ENCODE measurements around the gene THAP7.

The THAP7 gene

DNA sequence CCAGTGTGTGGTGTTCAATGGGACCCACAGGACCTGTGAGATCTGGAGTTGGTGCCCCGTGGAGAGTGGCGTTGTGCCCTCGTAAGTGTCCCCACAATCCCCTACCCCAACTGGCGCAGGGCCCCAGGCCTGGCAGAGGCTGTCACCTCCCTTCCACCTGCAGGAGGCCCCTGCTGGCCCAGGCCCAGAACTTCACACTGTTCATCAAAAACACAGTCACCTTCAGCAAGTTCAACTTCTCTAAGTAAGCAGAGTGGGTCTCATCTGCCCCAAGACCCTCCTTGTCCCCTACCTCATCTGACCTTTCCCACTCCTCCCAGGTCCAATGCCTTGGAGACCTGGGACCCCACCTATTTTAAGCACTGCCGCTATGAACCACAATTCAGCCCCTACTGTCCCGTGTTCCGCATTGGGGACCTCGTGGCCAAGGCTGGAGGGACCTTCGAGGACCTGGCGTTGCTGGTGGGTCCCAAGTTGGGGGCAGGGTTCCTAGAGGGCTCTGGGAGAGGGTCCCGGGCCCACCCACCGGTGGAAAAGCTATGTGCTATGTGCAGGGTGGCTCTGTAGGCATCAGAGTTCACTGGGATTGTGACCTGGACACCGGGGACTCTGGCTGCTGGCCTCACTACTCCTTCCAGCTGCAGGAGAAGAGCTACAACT is 21.2 kb upstream of the THAP7 start:
- no peak overlapping the region for H2AFZ ChIP-seq (ENCODE audit: low read depth, low read length)
- no peaks in the 10 kb centered on the region for H3K9me3 ChIP-seq (ENCODE audit: insufficient read depth, low read length)
- no peaks in the 10 kb centered on the region for H3K4me1 ChIP-seq (ENCODE audit: low read length)
- TF ChIP-seq EZH2phosphoT487 (IDR thresholded peaks at IDR 0.05; ENCODE audit: low read depth): no peak
- TF ChIP-seq, protein P1, sequence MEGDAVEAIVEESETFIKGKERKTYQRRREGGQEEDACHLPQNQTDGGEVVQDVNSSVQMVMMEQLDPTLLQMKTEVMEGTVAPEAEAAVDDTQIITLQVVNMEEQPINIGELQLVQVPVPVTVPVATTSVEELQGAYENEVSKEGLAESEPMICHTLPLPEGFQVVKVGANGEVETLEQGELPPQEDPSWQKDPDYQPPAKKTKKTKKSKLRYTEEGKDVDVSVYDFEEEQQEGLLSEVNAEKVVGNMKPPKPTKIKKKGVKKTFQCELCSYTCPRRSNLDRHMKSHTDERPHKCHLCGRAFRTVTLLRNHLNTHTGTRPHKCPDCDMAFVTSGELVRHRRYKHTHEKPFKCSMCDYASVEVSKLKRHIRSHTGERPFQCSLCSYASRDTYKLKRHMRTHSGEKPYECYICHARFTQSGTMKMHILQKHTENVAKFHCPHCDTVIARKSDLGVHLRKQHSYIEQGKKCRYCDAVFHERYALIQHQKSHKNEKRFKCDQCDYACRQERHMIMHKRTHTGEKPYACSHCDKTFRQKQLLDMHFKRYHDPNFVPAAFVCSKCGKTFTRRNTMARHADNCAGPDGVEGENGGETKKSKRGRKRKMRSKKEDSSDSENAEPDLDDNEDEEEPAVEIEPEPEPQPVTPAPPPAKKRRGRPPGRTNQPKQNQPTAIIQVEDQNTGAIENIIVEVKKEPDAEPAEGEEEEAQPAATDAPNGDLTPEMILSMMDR (IDR thresholded peaks at IDR 0.05; ENCODE audit: low read depth, low read length): no peak
- no peaks in the 10 kb centered on the region for H3K79me2 ChIP-seq (ENCODE audit: low read length)
- no peak overlapping the region for H3K27ac ChIP-seq (ENCODE audit: low read length)
- no peaks in the 10 kb centered on the region for H3K36me3 ChIP-seq (replicated peaks; ENCODE audit: low read depth, low read length)
- no peaks in the 10 kb centered on the region for H3K27me3 ChIP-seq (ENCODE audit: low read depth, low read length)
- H3K9ac ChIP-seq (ENCODE audit: low read length): no peak overlapping the region
- H3K4me2 ChIP-seq (ENCODE audit: low read length): no peak overlapping the region
- no peak overlapping the region for H3K4me3 ChIP-seq (ENCODE audit: low read length)
- no peaks in the 10 kb centered on the region for H4K20me1 ChIP-seq (ENCODE audit: insufficient read depth, low read length)

DNA sequence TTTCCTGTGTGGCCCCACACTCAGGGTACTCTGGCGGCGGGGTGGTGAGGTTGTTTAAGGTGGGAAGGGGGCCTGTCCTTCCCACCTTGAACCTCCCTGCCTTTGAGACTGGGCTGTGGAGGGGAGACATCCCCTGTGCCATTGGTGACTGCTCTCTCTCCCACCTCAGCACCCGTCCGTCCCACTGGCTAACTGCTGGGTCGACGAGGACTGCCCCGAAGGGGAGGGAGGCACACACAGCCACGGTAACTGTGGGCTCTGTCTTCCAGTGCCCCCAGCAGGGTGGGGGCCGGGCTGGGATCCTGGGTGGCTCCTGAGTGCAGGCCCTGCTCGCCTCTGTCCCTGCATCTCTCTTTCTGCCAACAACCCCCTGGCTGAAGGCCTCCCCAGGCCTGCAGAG is 20.6 kb upstream of the THAP7 start:
- Histone ChIP-seq H3K79me2 (ENCODE audit: low read length) (no peaks in the 10 kb centered on the region), H3K27me3 (ENCODE audit: low read depth, low read length) (no peaks in the 10 kb centered on the region), H3K27ac (ENCODE audit: low read length) (no peak overlapping the region), H3K4me2 (ENCODE audit: low read length) (no peak overlapping the region), H4K20me1 (ENCODE audit: insufficient read depth, low read length) (no peaks in the 10 kb centered on the region), H3K4me1 (ENCODE audit: low read length) (no peaks in the 10 kb centered on the region), H3K9ac (ENCODE audit: low read length) (no peak overlapping the region), H2AFZ (ENCODE audit: low read depth, low read length) (no peak overlapping the region), H3K9me3 (ENCODE audit: insufficient read depth, low read length) (no peaks in the 10 kb centered on the region), H3K36me3 (replicated peaks; ENCODE audit: low read depth, low read length) (no peaks in the 10 kb centered on the region), H3K4me3 (ENCODE audit: low read length) (no peak overlapping the region)
- TF ChIP-seq, protein P1 (IDR thresholded peaks at IDR 0.05; ENCODE audit: low read depth, low read length): no peak
- no peak for TF ChIP-seq EZH2phosphoT487 (IDR thresholded peaks at IDR 0.05; ENCODE audit: low read depth)

DNA sequence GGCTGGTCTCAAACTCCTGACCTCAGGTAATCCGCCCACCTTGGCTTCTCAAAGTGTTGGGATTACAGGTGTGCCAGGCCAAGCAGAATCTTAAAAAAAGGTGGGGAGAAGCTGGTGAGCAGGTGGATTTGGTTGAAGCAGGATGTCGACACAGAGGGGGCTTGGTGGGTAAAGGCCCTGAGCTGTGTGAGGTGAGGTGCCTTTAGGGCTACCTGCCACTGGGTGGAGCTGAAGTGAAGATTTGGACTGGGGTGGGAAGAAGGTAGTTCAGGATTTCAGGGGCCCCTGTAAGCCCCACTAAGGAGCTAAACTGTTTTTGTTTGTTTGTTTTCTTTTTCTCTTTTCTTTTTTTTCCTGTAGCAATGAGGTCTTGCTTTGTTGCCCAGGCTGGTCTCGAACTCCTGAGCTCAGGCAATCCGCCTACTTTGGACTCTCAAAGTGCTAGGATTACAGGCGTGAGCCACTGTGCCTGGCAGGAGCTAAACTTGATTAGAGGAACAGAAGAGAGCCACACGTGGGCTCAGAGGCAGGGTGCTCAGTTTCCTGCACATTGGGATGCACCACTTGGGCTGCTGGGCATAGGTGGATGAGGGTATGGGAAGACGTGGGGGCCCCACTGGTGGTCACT is 19.0 kb upstream of the THAP7 start:
- Histone ChIP-seq H3K79me2 (ENCODE audit: low read length) (no peaks in the 10 kb centered on the region), H3K4me2 (ENCODE audit: low read length) (no peak overlapping the region), H3K9ac (ENCODE audit: low read length) (no peak overlapping the region), H3K36me3 (replicated peaks; ENCODE audit: low read depth, low read length) (no peaks in the 10 kb centered on the region), H3K4me3 (ENCODE audit: low read length) (no peak overlapping the region), H3K9me3 (ENCODE audit: insufficient read depth, low read length) (no peaks in the 10 kb centered on the region), H2AFZ (ENCODE audit: low read depth, low read length) (no peak overlapping the region), H3K4me1 (ENCODE audit: low read length) (no peaks in the 10 kb centered on the region), H4K20me1 (ENCODE audit: insufficient read depth, low read length) (no peaks in the 10 kb centered on the region), H3K27ac (ENCODE audit: low read length) (no peak overlapping the region), H3K27me3 (ENCODE audit: low read depth, low read length) (no peaks in the 10 kb centered on the region)
- TF ChIP-seq, protein P1 (IDR thresholded peaks at IDR 0.05; ENCODE audit: low read depth, low read length): peak; percentile 66
- TF ChIP-seq EZH2phosphoT487 (IDR thresholded peaks at IDR 0.05; ENCODE audit: low read depth): no peak

DNA sequence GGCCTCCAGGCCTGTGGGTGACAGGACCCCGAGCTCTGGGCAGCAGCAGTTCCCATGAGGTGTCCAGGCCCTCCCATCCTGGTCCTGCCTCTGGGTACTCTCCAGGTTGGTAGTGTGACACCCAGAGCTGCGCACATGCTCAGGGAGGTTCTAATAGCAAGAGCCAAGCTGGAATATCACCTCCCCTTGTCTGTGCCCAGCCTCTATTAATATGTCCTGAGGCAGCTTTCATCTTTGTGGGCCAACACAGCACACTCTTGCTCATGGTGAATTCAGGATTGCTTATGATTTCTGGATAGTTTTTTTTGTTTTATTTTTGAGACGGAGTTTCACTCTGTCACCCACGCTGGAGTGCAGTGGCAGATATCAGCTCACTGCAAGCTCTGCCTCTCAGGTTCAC is 16.4 kb upstream of the THAP7 start:
- no peaks in the 10 kb centered on the region for H3K4me1 ChIP-seq (ENCODE audit: low read length)
- no peaks in the 10 kb centered on the region for H3K9me3 ChIP-seq (ENCODE audit: insufficient read depth, low read length)

More for the DNA sequence above, 16.4 kb upstream of the THAP7 start:
- Histone ChIP-seq H3K79me2 (ENCODE audit: low read length) (no peaks in the 10 kb centered on the region), H3K9ac (ENCODE audit: low read length) (no peak overlapping the region), H2AFZ (ENCODE audit: low read depth, low read length) (no peak overlapping the region), H3K4me2 (ENCODE audit: low read length) (no peak overlapping the region), H3K36me3 (replicated peaks; ENCODE audit: low read depth, low read length) (no peaks in the 10 kb centered on the region), H3K27ac (ENCODE audit: low read length) (no peak overlapping the region), H4K20me1 (ENCODE audit: insufficient read depth, low read length) (no peaks in the 10 kb centered on the region), H3K4me3 (ENCODE audit: low read length) (no peak overlapping the region), H3K27me3 (ENCODE audit: low read depth, low read length) (no peaks in the 10 kb centered on the region)
- no peak for TF ChIP-seq EZH2phosphoT487 (IDR thresholded peaks at IDR 0.05; ENCODE audit: low read depth)
- TF ChIP-seq, protein P1 (IDR thresholded peaks at IDR 0.05; ENCODE audit: low read depth, low read length): no peak
